T-helper 1 cell (primary cell): ENCODE results near the gene KLHL42.
"Not testable (repeated sequence)": the region's sequence is repeated elsewhere in the genome, so short reads cannot be mapped to it uniquely, and the experiment has no call there.

Experiments used
- DNase-seq, 5 donors: peaks; one replicate each; pipeline ENCODE4 v3.0.0-alpha.2; 2012 to 2020
- total RNA-seq, 4 donors: gene quantifications; one replicate each; lab custom pipeline; 2026; lab: John Stamatoyannopoulos, UW

Gene KLHL42
- total RNA-seq: 22.4 to 36.9 (median 24.8) reads per million in 4 donors

- peak; percentile 33 to 77 (median 45) for DNase-seq
Observed at GRCh38 chr12:27779920-27780611, at the start of gene KLHL42, which contains the start of gene MANSC4. KLHL42 (plus strand) TSS chr12:27780233; CDS start chr12:27780331, 98 bp downstream. MANSC4 (minus strand) TSS chr12:27780236; CDS start chr12:27771276, 8,960 bp downstream.

- peak in 1 of 5 donors; percentile 6 for DNase-seq
Observed at GRCh38 chr12:27732281-27732680, 47.8 kb upstream of the KLHL42 start.

- DNase-seq: peak in 2 of 5 donors; percentile 19 to 32
Observed at GRCh38 chr12:27733052-27733656, 46.9 kb upstream of the KLHL42 start.

GRCh38 chr12:27733791-27734190, 46.2 kb upstream of the KLHL42 start:
- DNase-seq: no peak

- DNase-seq: not testable (repeated sequence)
Observed at GRCh38 chr12:27734321-27734720, 45.7 kb upstream of the KLHL42 start.

GRCh38 chr12:27743601-27744000, 36.4 kb upstream of the KLHL42 start:
- no peak for DNase-seq

GRCh38 chr12:27745734-27746133, 34.3 kb upstream of the KLHL42 start:
- not testable (repeated sequence) for DNase-seq

GRCh38 chr12:27747111-27747820, 32.8 kb upstream of the KLHL42 start:
- DNase-seq: no peak

- no peak for DNase-seq
Observed at GRCh38 chr12:27751386-27752047, 28.5 kb upstream of the KLHL42 start.

GRCh38 chr12:27754795-27755194, 25.2 kb upstream of the KLHL42 start:
- no peak for DNase-seq

- no peak for DNase-seq
Observed at GRCh38 chr12:27756670-27757195, 23.3 kb upstream of the KLHL42 start.

- peak in 1 of 5 donors; percentile 47 for DNase-seq
Observed at GRCh38 chr12:27762757-27763156, 17.3 kb upstream of the KLHL42 start.

- no peak for DNase-seq
Observed at GRCh38 chr12:27766587-27766986, 13.4 kb upstream of the KLHL42 start.

- DNase-seq: no peak
Observed at GRCh38 chr12:27769142-27769673, 10.8 kb upstream of the KLHL42 start.

GRCh38 chr12:27771481-27772327, 8.3 kb upstream of the KLHL42 start:
- no peak for DNase-seq

GRCh38 chr12:27772328-27773049, 7.5 kb upstream of the KLHL42 start:
- no peak for DNase-seq

GRCh38 chr12:27777141-27777540, 2.9 kb upstream of the KLHL42 start:
- DNase-seq: no peak

GRCh38 chr12:27778206-27778605, 1.8 kb upstream of the KLHL42 start:
- DNase-seq: no peak

GRCh38 chr12:27779416-27779919, 565 bp upstream of the KLHL42 start:
- DNase-seq: no peak

GRCh38 chr12:27780612-27781408, 777 bp downstream of the KLHL42 start:
- peak in 3 of 5 donors; percentile 14 to 37 (median 17) for DNase-seq
